ENCODE results near the gene VWA5A.
"Not testable (repeated sequence)": the region's sequence is repeated elsewhere in the genome, so short reads cannot be mapped to it uniquely, and the experiment has no call there.

The VWA5A gene

GRCh38 chr11:124093330-124093729 lies 21.9 kb upstream of the VWA5A start:
- DNase-seq, result no peak

- no peak for DNase-seq
Measured at GRCh38 chr11:124094731-124095130, 20.5 kb upstream of the VWA5A start.

- no peak for DNase-seq
Measured at GRCh38 chr11:124096364-124096763, 18.9 kb upstream of the VWA5A start.

- no peak for DNase-seq
Measured at GRCh38 chr11:124098141-124098540, 17.1 kb upstream of the VWA5A start.

GRCh38 chr11:124101737-124102136 lies 13.5 kb upstream of the VWA5A start:
- DNase-seq, result no peak

- peak; percentile 7 to 57 for DNase-seq
Measured at GRCh38 chr11:124108156-124108555, 7.1 kb upstream of the VWA5A start.

- DNase-seq, result no peak
Measured at GRCh38 chr11:124109377-124109776, 5.9 kb upstream of the VWA5A start.

GRCh38 chr11:124110201-124110600 lies 5.0 kb upstream of the VWA5A start:
- DNase-seq, result no peak

GRCh38 chr11:124113890-124114289 lies 1.4 kb upstream of the VWA5A start:
- no peak for DNase-seq

- peak; percentile 40 to 43 for DNase-seq
Measured at GRCh38 chr11:124115782-124116616, 749 bp downstream of the VWA5A start.

GRCh38 chr11:124119103-124119502 lies 3.9 kb downstream of the VWA5A start:
- no peak for DNase-seq

- no peak for DNase-seq
Measured at GRCh38 chr11:124120891-124121290, 5.6 kb downstream of the VWA5A start.

- no peak for DNase-seq
Measured at GRCh38 chr11:124122123-124122522, 6.9 kb downstream of the VWA5A start.

- no peak for DNase-seq
Measured at GRCh38 chr11:124123622-124124021, 8.4 kb downstream of the VWA5A start.

GRCh38 chr11:124127134-124127533 lies 11.9 kb downstream of the VWA5A start:
- DNase-seq, result not testable (repeated sequence)

GRCh38 chr11:124143034-124143433 lies 27.8 kb downstream of the VWA5A start:
- DNase-seq, result no peak

- DNase-seq, result no peak
Measured at GRCh38 chr11:124147951-124148350, 32.7 kb downstream of the VWA5A start.

GRCh38 chr11:124150684-124151083 lies 35.4 kb downstream of the VWA5A start:
- no peak for DNase-seq

- no peak for DNase-seq
Measured at GRCh38 chr11:124152770-124153407, 37.6 kb downstream of the VWA5A start.

GRCh38 chr11:124153821-124154220 lies 38.6 kb downstream of the VWA5A start:
- no peak for DNase-seq

GRCh38 chr11:124159481-124159880 lies 44.2 kb downstream of the VWA5A start:
- DNase-seq, result no peak

- no peak for DNase-seq
Measured at GRCh38 chr11:124160986-124161385, 45.7 kb downstream of the VWA5A start.

- no peak for DNase-seq
Measured at GRCh38 chr11:124167826-124168231, 52.6 kb downstream of the VWA5A start.

GRCh38 chr11:124168796-124169195 lies 53.5 kb downstream of the VWA5A start:
- no peak for DNase-seq
